HepG2 (cell line): Measurements from ENCODE around the gene CNOT1. TPM values are rescaled to one million over a fixed set of nuclear protein-coding genes. Genes with fewer than 3 reads are reported as not detected.

Experiments used
- ARHGAP35 ChIP-seq: sonication (generic); formaldehyde crosslinking; IDR thresholded peaks from 2 replicates; pipeline ENCODE4 v1.9.0; 2022; ENCODE audit warnings: mild to moderate bottlenecking, inconsistent platforms, moderate library complexity, missing genetic modification reagents, borderline replicate concordance
- BRCA1 ChIP-seq: sonication (generic); formaldehyde crosslinking; IDR thresholded peaks from 2 replicates; pipeline ENCODE4 v1.4.0; 2020; ENCODE audit warnings: missing genetic modification reagents
- FLYWCH1 ChIP-seq: sonication (generic); formaldehyde crosslinking; IDR thresholded peaks from 2 replicates; pipeline ENCODE4 v1.8.1; 2023; ENCODE audit warnings: mild to moderate bottlenecking, missing genetic modification reagents
- KLF15 ChIP-seq: sonication (generic); formaldehyde crosslinking; IDR thresholded peaks from 2 replicates; pipeline ENCODE4 v1.8.1; 2023; ENCODE audit warnings: borderline replicate concordance, mild to moderate bottlenecking, inconsistent platforms, missing genetic modification reagents, mixed read lengths
- MED13 ChIP-seq: sonication (generic); formaldehyde crosslinking; IDR thresholded peaks from 2 replicates; pipeline ENCODE4 v1.5.0; 2020; ENCODE audit warnings: missing genetic modification reagents
- PITX1 ChIP-seq: sonication (generic); formaldehyde crosslinking; IDR thresholded peaks from 2 replicates; pipeline ENCODE4 v1.5.1; 2020; ENCODE audit warnings: mild to moderate bottlenecking, missing genetic modification reagents
- POGZ ChIP-seq: sonication (generic); formaldehyde crosslinking; IDR thresholded peaks from 2 replicates; pipeline ENCODE4 v1.4.0; 2020; ENCODE audit warnings: mild to moderate bottlenecking, missing genetic modification reagents
- PTBP1 ChIP-seq: fragments of 200-400 bp; formaldehyde crosslinking; IDR thresholded peaks from 2 replicates; pipeline ENCODE4 v1.6.1; 2018; ENCODE audit warnings: low read length, low read depth; ENCODE audit not compliant: poor library complexity, severe bottlenecking
- RNF2 ChIP-seq: fragments of 450-650 bp; conservative IDR thresholded peaks from 2 replicates; pipeline ENCODE4 v1.6.1; 2016; ENCODE audit warnings: low read depth
- SP2 ChIP-seq: sonication (generic); formaldehyde crosslinking; IDR thresholded peaks from 2 replicates; pipeline ENCODE4 v1.5.1; 2020; ENCODE audit warnings: mild to moderate bottlenecking, missing genetic modification reagents
- TSC22D2 ChIP-seq: sonication (generic); formaldehyde crosslinking; IDR thresholded peaks from 2 replicates; pipeline ENCODE4 v1.5.1; 2020; ENCODE audit warnings: missing genetic modification reagents, mild to moderate bottlenecking, borderline replicate concordance
- ZBTB25 ChIP-seq: IDR thresholded peaks from 2 replicates; pipeline ENCODE4 v1.6.1; 2018; ENCODE audit warnings: missing genetic modification reagents
- ZBTB42 ChIP-seq: sonication (generic); formaldehyde crosslinking; IDR thresholded peaks from 2 replicates; pipeline ENCODE4 v1.5.0; 2020; ENCODE audit warnings: mild to moderate bottlenecking, missing genetic modification reagents
- ZC3H13 ChIP-seq: sonication (generic); formaldehyde crosslinking; IDR thresholded peaks from 2 replicates; pipeline ENCODE4 v1.8.1; 2023; ENCODE audit warnings: mild to moderate bottlenecking, missing genetic modification reagents, moderate library complexity
- ZFP90 ChIP-seq: sonication (generic); formaldehyde crosslinking; IDR thresholded peaks from 2 replicates; pipeline ENCODE4 v1.8.0; 2022; ENCODE audit warnings: missing genetic modification reagents, mild to moderate bottlenecking, inconsistent platforms, borderline replicate concordance
- ZNF180 ChIP-seq: sonication (generic); formaldehyde crosslinking; IDR thresholded peaks from 2 replicates; pipeline ENCODE4 v1.4.0; 2020; ENCODE audit warnings: low read depth, missing genetic modification reagents, borderline replicate concordance
- ZNF589 ChIP-seq: sonication (generic); formaldehyde crosslinking; conservative IDR thresholded peaks from 2 replicates; pipeline ENCODE4 v1.8.0; 2022; ENCODE audit warnings: mild to moderate bottlenecking, moderate library complexity, missing genetic modification reagents
- ZNF83 ChIP-seq: sonication (generic); formaldehyde crosslinking; IDR thresholded peaks from 2 replicates; pipeline ENCODE4 v1.4.0; 2020; ENCODE audit warnings: missing genetic modification reagents, mild to moderate bottlenecking, borderline replicate concordance
- polyA plus RNA-seq, 8 experiments: library from polyadenylated mRNA; depleted of rRNA in 3 of 8; stranded (reverse) in 7 of 8; unstranded in 1 of 8; fragments of >200 nt; fragmentation: Illumina TruSeq in 4 of 8; extraction: Trizol in 4 of 8; gene quantifications; 2 replicates each; pipeline versions ENCODE4 v1.2.1 to v1.2.3, GENCODE V29; 2011 to 2016; ENCODE audit warnings: low read depth in 4 of 8, missing spikeins in 1 of 8, mixed read lengths in 1 of 8; ENCODE audit not compliant: insufficient read depth in 1 of 8
- total RNA-seq, 5 experiments: library from RNA; depleted of rRNA; stranded (reverse); fragments of >200 nt; fragmentation: Illumina TruSeq; extraction: Trizol; gene quantifications; 2 replicates each; pipeline ENCODE4 v1.2.3, GENCODE V29; 2016; ENCODE audit warnings: low read depth in 1 of 5
- TF ChIP-seq, protein P1 (sequence below): sonication (generic); formaldehyde crosslinking; IDR thresholded peaks from 2 replicates; pipeline ENCODE4 v1.4.0; 2020; ENCODE audit warnings: missing genetic modification reagents, borderline replicate concordance
- TF ChIP-seq, protein P2 (sequence below): sonication (generic); formaldehyde crosslinking; IDR thresholded peaks from 2 replicates; pipeline ENCODE4 v1.5.0; 2020; ENCODE audit warnings: missing genetic modification reagents

The CNOT1 gene
- total and polyA plus RNA-seq, 2 of the 13 experiments (the other 11 are each of a cell fraction or from before 2014, with no cell fraction given), result 188 to 232 TPM

- TF ChIP-seq, protein P1, sequence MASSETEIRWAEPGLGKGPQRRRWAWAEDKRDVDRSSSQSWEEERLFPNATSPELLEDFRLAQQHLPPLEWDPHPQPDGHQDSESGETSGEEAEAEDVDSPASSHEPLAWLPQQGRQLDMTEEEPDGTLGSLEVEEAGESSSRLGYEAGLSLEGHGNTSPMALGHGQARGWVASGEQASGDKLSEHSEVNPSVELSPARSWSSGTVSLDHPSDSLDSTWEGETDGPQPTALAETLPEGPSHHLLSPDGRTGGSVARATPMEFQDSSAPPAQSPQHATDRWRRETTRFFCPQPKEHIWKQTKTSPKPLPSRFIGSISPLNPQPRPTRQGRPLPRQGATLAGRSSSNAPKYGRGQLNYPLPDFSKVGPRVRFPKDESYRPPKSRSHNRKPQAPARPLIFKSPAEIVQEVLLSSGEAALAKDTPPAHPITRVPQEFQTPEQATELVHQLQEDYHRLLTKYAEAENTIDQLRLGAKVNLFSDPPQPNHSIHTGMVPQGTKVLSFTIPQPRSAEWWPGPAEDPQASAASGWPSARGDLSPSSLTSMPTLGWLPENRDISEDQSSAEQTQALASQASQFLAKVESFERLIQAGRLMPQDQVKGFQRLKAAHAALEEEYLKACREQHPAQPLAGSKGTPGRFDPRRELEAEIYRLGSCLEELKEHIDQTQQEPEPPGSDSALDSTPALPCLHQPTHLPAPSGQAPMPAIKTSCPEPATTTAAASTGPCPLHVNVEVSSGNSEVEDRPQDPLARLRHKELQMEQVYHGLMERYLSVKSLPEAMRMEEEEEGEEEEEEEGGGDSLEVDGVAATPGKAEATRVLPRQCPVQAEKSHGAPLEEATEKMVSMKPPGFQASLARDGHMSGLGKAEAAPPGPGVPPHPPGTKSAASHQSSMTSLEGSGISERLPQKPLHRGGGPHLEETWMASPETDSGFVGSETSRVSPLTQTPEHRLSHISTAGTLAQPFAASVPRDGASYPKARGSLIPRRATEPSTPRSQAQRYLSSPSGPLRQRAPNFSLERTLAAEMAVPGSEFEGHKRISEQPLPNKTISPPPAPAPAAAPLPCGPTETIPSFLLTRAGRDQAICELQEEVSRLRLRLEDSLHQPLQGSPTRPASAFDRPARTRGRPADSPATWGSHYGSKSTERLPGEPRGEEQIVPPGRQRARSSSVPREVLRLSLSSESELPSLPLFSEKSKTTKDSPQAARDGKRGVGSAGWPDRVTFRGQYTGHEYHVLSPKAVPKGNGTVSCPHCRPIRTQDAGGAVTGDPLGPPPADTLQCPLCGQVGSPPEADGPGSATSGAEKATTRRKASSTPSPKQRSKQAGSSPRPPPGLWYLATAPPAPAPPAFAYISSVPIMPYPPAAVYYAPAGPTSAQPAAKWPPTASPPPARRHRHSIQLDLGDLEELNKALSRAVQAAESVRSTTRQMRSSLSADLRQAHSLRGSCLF (CRISPR knock-in tag), result 0 out of 2 replicates have a peak, but pooled peaks have one; percentile 31
- TF ChIP-seq, protein P2, sequence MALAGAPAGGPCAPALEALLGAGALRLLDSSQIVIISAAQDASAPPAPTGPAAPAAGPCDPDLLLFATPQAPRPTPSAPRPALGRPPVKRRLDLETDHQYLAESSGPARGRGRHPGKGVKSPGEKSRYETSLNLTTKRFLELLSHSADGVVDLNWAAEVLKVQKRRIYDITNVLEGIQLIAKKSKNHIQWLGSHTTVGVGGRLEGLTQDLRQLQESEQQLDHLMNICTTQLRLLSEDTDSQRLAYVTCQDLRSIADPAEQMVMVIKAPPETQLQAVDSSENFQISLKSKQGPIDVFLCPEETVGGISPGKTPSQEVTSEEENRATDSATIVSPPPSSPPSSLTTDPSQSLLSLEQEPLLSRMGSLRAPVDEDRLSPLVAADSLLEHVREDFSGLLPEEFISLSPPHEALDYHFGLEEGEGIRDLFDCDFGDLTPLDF (CRISPR knock-in tag), result 0 out of 2 replicates have a peak, but pooled peaks have one; percentile 35
- TF ChIP-seq PITX1 (CRISPR knock-in tag) (peak; percentile 66; the same call in 1 of the 2 replicates), ZFP90 (CRISPR knock-in tag) (peak; percentile 67; the same call in 1 of the 2 replicates), PTBP1 (no peak), MED13 (0 out of 2 replicates have a peak, but pooled peaks have one; percentile 65), ZNF180 (CRISPR knock-in tag) (no peak), POGZ (CRISPR knock-in tag) (peak; percentile 47; the same call in 1 of the 2 replicates), ARHGAP35 (CRISPR knock-in tag) (no peak), ZNF589 (CRISPR knock-in tag) (no peak), ZBTB42 (CRISPR knock-in tag) (no peak), BRCA1 (CRISPR knock-in tag) (peak; percentile 49; the same call in 1 of the 2 replicates), KLF15 (CRISPR knock-in tag) (no peak), ZBTB25 (0 out of 2 replicates have a peak, but pooled peaks have one; percentile 59), FLYWCH1 (no peak), ZNF83 (CRISPR knock-in tag) (no peak), SP2 (CRISPR knock-in tag) (no peak), TSC22D2 (CRISPR knock-in tag) (no peak), RNF2 (no peak), ZC3H13 (CRISPR knock-in tag) (no peak)
Observed at GRCh38 chr16:58634265-58634802, 4.7 kb upstream of the CNOT1 start (continued).
